Large intestine (tissue), 12 donors: Measurements from ENCODE around the gene ICAM2. TPM values are rescaled to one million over a fixed set of nuclear protein-coding genes. Genes with fewer than 3 reads are reported as not detected.

ENCODE experiments used
- DNase-seq, 2 donors: peaks; one replicate each; pipeline versions ENCODE4 v3.0.0 to v3.0.0-alpha.2; 2013
- H3K27ac ChIP-seq: one replicate; pipeline ENCODE4 v1.5.1; 2013; ENCODE audit warnings: low read length
- H3K27me3 ChIP-seq: 2 replicates; pipeline ENCODE4 v1.6.1; 2013; ENCODE audit warnings: low read length; ENCODE audit not compliant: control insufficient read depth, insufficient read depth
- H3K36me3 ChIP-seq: 2 replicates; pipeline ENCODE4 v1.6.1; 2013; ENCODE audit warnings: low read length; ENCODE audit not compliant: control insufficient read depth, insufficient read depth
- H3K4me1 ChIP-seq: one replicate; pipeline ENCODE4 v1.6.1; 2013; ENCODE audit warnings: low read length; ENCODE audit not compliant: control insufficient read depth, insufficient read depth
- H3K4me3 ChIP-seq: one replicate; pipeline ENCODE4 v1.5.1; 2013; ENCODE audit warnings: low read length
- H3K9me3 ChIP-seq: one replicate; pipeline ENCODE4 v1.6.1; 2013; ENCODE audit warnings: mild to moderate bottlenecking, low read depth, low read length, moderate library complexity; ENCODE audit not compliant: control insufficient read depth
- WGBS: methylation state at CpG from one replicate; pipeline ENCODE4 v1.1.5; 2013; ENCODE audit warnings: low lambda C conversion rate; ENCODE audit not compliant: insufficient coverage; 5-methylcytosine and 5-hydroxymethylcytosine counted together
- long read RNA-seq, 11 donors: transcript quantifications; one replicate each; lab custom pipeline, GENCODE V29; 2026
- polyA plus RNA-seq: library from polyadenylated mRNA; unstranded; fragments of 120-200 nt; gene quantifications from one replicate; pipeline ENCODE4 v1.2.1, GENCODE V29; 2013

The ICAM2 gene
- polyA plus RNA-seq = 15.1 TPM
- long read RNA-seq, donor 1, transcript ICAM2-203 (4 exons, 1,221 nt) = major isoform, 5 of 7 reads
- long read RNA-seq, donor 1, partial matches to known transcripts = 0 of 7 reads
- long read RNA-seq, donor 1, other reads (novel, unspliced or antisense) = 0 of 7 reads
- long read RNA-seq, donor 2, partial matches to known transcripts = 0 of 7 reads
- long read RNA-seq, donor 2, other reads (novel, unspliced or antisense) = 0 of 7 reads
- long read RNA-seq, donor 3 = 0 reads
- long read RNA-seq, donor 4, partial matches to known transcripts = 0 of 1 reads
- long read RNA-seq, donor 4, other reads (novel, unspliced or antisense) = 0 of 1 reads
- long read RNA-seq, donor 5, transcript ICAM2-203 (4 exons, 1,221 nt) = major isoform, 7 of 9 reads
- long read RNA-seq, donor 5, partial matches to known transcripts = 0 of 9 reads
- long read RNA-seq, donor 5, other reads (novel, unspliced or antisense) = 0 of 9 reads
- long read RNA-seq, donor 6, transcript ICAM2-203 (4 exons, 1,221 nt) = major isoform, 6 of 11 reads
- long read RNA-seq, donor 6, transcript ICAM2-208 (5 exons, 1,103 nt) = minor isoform, 5 of 11 reads
- long read RNA-seq, donor 6, partial matches to known transcripts = 0 of 11 reads
- long read RNA-seq, donor 6, other reads (novel, unspliced or antisense) = 0 of 11 reads
- long read RNA-seq, donor 7, transcript ICAM2-208 (5 exons, 1,103 nt) = major isoform, 6 of 12 reads
- long read RNA-seq, donor 7, transcript ICAM2-203 (4 exons, 1,221 nt) = major isoform, 6 of 12 reads
- long read RNA-seq, donor 7, partial matches to known transcripts = 0 of 12 reads
- long read RNA-seq, donor 7, other reads (novel, unspliced or antisense) = 0 of 12 reads
- long read RNA-seq, donor 8, transcript ICAM2-208 (5 exons, 1,103 nt) = major isoform, 9 of 15 reads
- long read RNA-seq, donor 8, transcript ICAM2-203 (4 exons, 1,221 nt) = minor isoform, 5 of 15 reads
- long read RNA-seq, donor 8, partial matches to known transcripts = 0 of 15 reads
- long read RNA-seq, donor 8, other reads (novel, unspliced or antisense) = 0 of 15 reads
- long read RNA-seq, donor 9, partial matches to known transcripts = 0 of 6 reads
- long read RNA-seq, donor 9, other reads (novel, unspliced or antisense) = 0 of 6 reads
- long read RNA-seq, donor 10, transcript ICAM2-208 (5 exons, 1,103 nt) = major isoform, 7 of 14 reads
- long read RNA-seq, donor 10, partial matches to known transcripts = 0 of 14 reads
- long read RNA-seq, donor 10, other reads (novel, unspliced or antisense) = 0 of 14 reads
- long read RNA-seq, donor 11, partial matches to known transcripts = 0 of 7 reads
- long read RNA-seq, donor 11, other reads (novel, unspliced or antisense) = 0 of 7 reads

GRCh38 chr17:64020056-64020766 lies at the start of gene ICAM2:
ICAM2 (minus strand) TSS chr17:64020633; CDS start chr17:64006691, 13,942 bp downstream.
- Histone ChIP-seq H3K27me3 (no peaks in the 10 kb centered on the region), H3K9me3 (no peaks in the 10 kb centered on the region), H3K4me1 (peaks cover 12% of the 10 kb centered on the region), H3K36me3 (no peaks in the 10 kb centered on the region), H3K27ac (peak within 1 kb of the TSS; percentile 41), H3K4me3 (peak within 1 kb of the TSS; percentile 32)
- whole genome bisulfite sequencing = 56% methylated on average over 1 of the region's 23 CpGs
- DNase-seq = peak in 1 of 2 donors; percentile 63

GRCh38 chr17:64070213-64070612 lies 49.8 kb upstream of the ICAM2 start:
- Histone ChIP-seq H3K27ac (no peak overlapping the region), H3K4me1 (peaks cover 17% of the 10 kb centered on the region), H3K27me3 (no peaks in the 10 kb centered on the region), H3K36me3 (peaks cover 43% of the 10 kb centered on the region), H3K4me3 (no peak overlapping the region), H3K9me3 (peaks cover 6% of the 10 kb centered on the region)
- no CpG with 5 or more reads among the region's 3 CpGs for WGBS
- DNase-seq = no peak

- peaks cover 6% of the 10 kb centered on the region for H3K9me3 ChIP-seq
- H3K27ac ChIP-seq = no peak overlapping the region
- H3K27me3 ChIP-seq = no peaks in the 10 kb centered on the region
- peaks cover 18% of the 10 kb centered on the region for H3K4me1 ChIP-seq
- 83% methylated on average over 1 of the region's 1 CpG for WGBS
- no peak overlapping the region for H3K4me3 ChIP-seq
- peaks cover 46% of the 10 kb centered on the region for H3K36me3 ChIP-seq
- no peak for DNase-seq
These were observed 48.7 kb upstream of the ICAM2 start for GRCh38 chr17:64069143-64069542.

GRCh38 chr17:64067657-64068056 lies 47.2 kb upstream of the ICAM2 start:
- Histone ChIP-seq H3K4me3 (no peak overlapping the region), H3K36me3 (peaks cover 50% of the 10 kb centered on the region), H3K27ac (no peak overlapping the region), H3K9me3 (peaks cover 6% of the 10 kb centered on the region), H3K27me3 (no peaks in the 10 kb centered on the region), H3K4me1 (peaks cover 23% of the 10 kb centered on the region)
- WGBS = 92% methylated on average over 2 of the region's 3 CpGs
- DNase-seq = no peak

- Histone ChIP-seq H3K9me3 (peaks cover 6% of the 10 kb centered on the region), H3K27me3 (no peaks in the 10 kb centered on the region), H3K27ac (no peak overlapping the region), H3K4me3 (no peak overlapping the region), H3K4me1 (peaks cover 23% of the 10 kb centered on the region), H3K36me3 (peaks cover 51% of the 10 kb centered on the region)
- no CpG with 5 or more reads among the region's 7 CpGs for WGBS
- DNase-seq = no peak
These were observed 46.3 kb upstream of the ICAM2 start for GRCh38 chr17:64066716-64067115.

- WGBS = no CpG with 5 or more reads among the region's 8 CpGs
- Histone ChIP-seq H3K9me3 (peaks cover 6% of the 10 kb centered on the region), H3K4me3 (no peak overlapping the region), H3K36me3 (peaks cover 50% of the 10 kb centered on the region), H3K4me1 (peaks cover 28% of the 10 kb centered on the region), H3K27ac (peak overlapping the region; percentile 91), H3K27me3 (no peaks in the 10 kb centered on the region)
- DNase-seq = no peak
These were observed 44.7 kb upstream of the ICAM2 start for GRCh38 chr17:64065161-64065560.

- Histone ChIP-seq H3K4me1 (peaks cover 31% of the 10 kb centered on the region), H3K27me3 (no peaks in the 10 kb centered on the region), H3K27ac (peak overlapping the region; percentile 91), H3K9me3 (peaks cover under 1% of the 10 kb centered on the region), H3K4me3 (no peak overlapping the region), H3K36me3 (peaks cover 42% of the 10 kb centered on the region)
- WGBS = no CpG with 5 or more reads among the region's 9 CpGs
- peak; percentile 90 to 96 for DNase-seq
These were observed 43.9 kb upstream of the ICAM2 start for GRCh38 chr17:64064331-64064730.

- H3K36me3 ChIP-seq = peaks cover 39% of the 10 kb centered on the region
- H3K9me3 ChIP-seq = no peaks in the 10 kb centered on the region
- DNase-seq = peak; percentile 85 to 92
- no peaks in the 10 kb centered on the region for H3K27me3 ChIP-seq
- H3K27ac ChIP-seq = peak overlapping the region; percentile 91
- peaks cover 31% of the 10 kb centered on the region for H3K4me1 ChIP-seq
- no peak overlapping the region for H3K4me3 ChIP-seq
- WGBS = no CpG with 5 or more reads among the region's 16 CpGs
These were observed 43.4 kb upstream of the ICAM2 start for GRCh38 chr17:64063766-64064224.

- Histone ChIP-seq H3K36me3 (peaks cover 35% of the 10 kb centered on the region), H3K27me3 (no peaks in the 10 kb centered on the region), H3K4me1 (peaks cover 31% of the 10 kb centered on the region), H3K9me3 (no peaks in the 10 kb centered on the region), H3K27ac (peak overlapping the region; percentile 91), H3K4me3 (no peak overlapping the region)
- no CpG with 5 or more reads among the region's 5 CpGs for WGBS
- no peak for DNase-seq
These were observed 42.7 kb upstream of the ICAM2 start for GRCh38 chr17:64063088-64063487.
